ENCODE measurements around the gene TLR2.

DNA sequence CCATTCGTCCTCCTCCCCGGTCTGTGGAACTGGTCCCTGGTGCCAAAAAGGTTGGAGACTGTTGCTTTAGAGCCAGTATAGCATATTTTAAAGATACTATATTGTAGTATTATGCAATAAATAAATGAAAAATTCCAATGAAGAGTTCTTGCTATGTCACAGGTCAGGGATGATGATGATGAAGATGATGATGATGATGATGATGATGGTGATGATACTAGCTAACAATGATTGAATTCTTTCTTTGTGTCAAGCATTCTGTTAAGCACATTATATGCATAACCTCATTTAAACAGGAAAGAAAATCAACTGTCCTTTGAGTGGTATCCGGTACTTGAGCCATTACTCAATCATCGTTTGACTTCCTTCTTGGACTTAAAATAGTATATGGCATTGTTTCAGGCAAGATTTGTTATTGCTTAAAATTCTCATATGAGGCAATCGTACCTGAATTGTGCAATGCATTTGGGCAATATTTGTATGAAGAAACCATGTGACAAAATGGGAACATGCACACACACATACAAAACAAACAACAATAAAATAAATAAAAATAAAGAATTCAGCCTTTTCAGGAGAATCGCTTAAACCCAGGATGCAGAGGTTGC, 22.8 kb upstream of the TLR2 start:
- TF ChIP-seq, protein P1, sequence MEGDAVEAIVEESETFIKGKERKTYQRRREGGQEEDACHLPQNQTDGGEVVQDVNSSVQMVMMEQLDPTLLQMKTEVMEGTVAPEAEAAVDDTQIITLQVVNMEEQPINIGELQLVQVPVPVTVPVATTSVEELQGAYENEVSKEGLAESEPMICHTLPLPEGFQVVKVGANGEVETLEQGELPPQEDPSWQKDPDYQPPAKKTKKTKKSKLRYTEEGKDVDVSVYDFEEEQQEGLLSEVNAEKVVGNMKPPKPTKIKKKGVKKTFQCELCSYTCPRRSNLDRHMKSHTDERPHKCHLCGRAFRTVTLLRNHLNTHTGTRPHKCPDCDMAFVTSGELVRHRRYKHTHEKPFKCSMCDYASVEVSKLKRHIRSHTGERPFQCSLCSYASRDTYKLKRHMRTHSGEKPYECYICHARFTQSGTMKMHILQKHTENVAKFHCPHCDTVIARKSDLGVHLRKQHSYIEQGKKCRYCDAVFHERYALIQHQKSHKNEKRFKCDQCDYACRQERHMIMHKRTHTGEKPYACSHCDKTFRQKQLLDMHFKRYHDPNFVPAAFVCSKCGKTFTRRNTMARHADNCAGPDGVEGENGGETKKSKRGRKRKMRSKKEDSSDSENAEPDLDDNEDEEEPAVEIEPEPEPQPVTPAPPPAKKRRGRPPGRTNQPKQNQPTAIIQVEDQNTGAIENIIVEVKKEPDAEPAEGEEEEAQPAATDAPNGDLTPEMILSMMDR (conservative IDR thresholded peaks at IDR 0.05; ENCODE audit: low read depth, low read length) = no peak
- TF ChIP-seq EZH2phosphoT487 (IDR thresholded peaks at IDR 0.05; ENCODE audit: borderline replicate concordance, low read length) (no peak), EZH2 (IDR thresholded peaks at IDR 0.05; ENCODE audit: low read length, unreplicated experiment) (no peak)
